Type B pancreatic cell (in vitro differentiated cells): Measurements from ENCODE around the gene GPHB5. TPM values are rescaled to one million over a fixed set of nuclear protein-coding genes. Genes with fewer than 3 reads are reported as not detected.

ENCODE experiments used
- DNase-seq: peaks from one replicate; pipeline ENCODE4 v3.0.0; 2021; ENCODE audit warnings: mixed read lengths; ENCODE audit not compliant: unreplicated experiment; ENCODE audit errors: extremely low spot score
- H3K27ac Mint-ChIP-seq: 2 replicates; pipeline ENCODE4 v1.8.0; 2021; ENCODE audit warnings: mild to moderate bottlenecking, mixed read lengths
- H3K27me3 Mint-ChIP-seq: 2 replicates; pipeline ENCODE4 v1.8.0; 2021; ENCODE audit warnings: mixed read lengths
- H3K36me3 Mint-ChIP-seq: 2 replicates; pipeline ENCODE4 v1.8.0; 2021; ENCODE audit warnings: mixed read lengths
- H3K4me1 Mint-ChIP-seq: one replicate; pipeline ENCODE4 v1.8.0; 2021; ENCODE audit warnings: mixed read lengths; ENCODE audit not compliant: unreplicated experiment
- H3K4me3 Mint-ChIP-seq: 2 replicates; pipeline ENCODE4 v1.8.0; 2021; ENCODE audit warnings: mild to moderate bottlenecking, mixed read lengths
- H3K9me3 Mint-ChIP-seq: 2 replicates; pipeline ENCODE4 v1.8.0; 2021; ENCODE audit warnings: mixed read lengths
- CTCF ChIP-seq: fragments of 200-600 bp; sonication (generic); conservative IDR thresholded peaks from 2 replicates; pipeline ENCODE4 v1.5.0; 2021; ENCODE audit warnings: antibody characterized with exemption, mild to moderate bottlenecking
- total RNA-seq: library from RNA; stranded (reverse); gene quantifications from 2 replicates; pipeline ENCODE4 v1.2.1, GENCODE V29; 2021; ENCODE audit warnings: low replicate concordance

GPHB5 gene
- total RNA-seq, 1 donor from 2014 or later, result not detected

GRCh38 chr14:63345826-63346225, 27.1 kb upstream of the GPHB5 start:
- no peak for TF ChIP-seq CTCF
- no peaks in the 10 kb centered on the region for H3K4me1 Mint-ChIP-seq
- H3K9me3 Mint-ChIP-seq, result no peaks in the 10 kb centered on the region
- no peak for DNase-seq
- peaks cover 13% of the 10 kb centered on the region for H3K27me3 Mint-ChIP-seq
- no peaks in the 10 kb centered on the region for H3K36me3 Mint-ChIP-seq
- H3K4me3 Mint-ChIP-seq, result no peak overlapping the region
- no peak overlapping the region for H3K27ac Mint-ChIP-seq

GRCh38 chr14:63344336-63344735, 25.6 kb upstream of the GPHB5 start:
- DNase-seq, result no peak
- TF ChIP-seq CTCF, result no peak
- Mint-ChIP-seq H3K36me3 (no peaks in the 10 kb centered on the region), H3K4me3 (no peak overlapping the region), H3K9me3 (no peaks in the 10 kb centered on the region), H3K27me3 (peaks cover 13% of the 10 kb centered on the region), H3K4me1 (no peaks in the 10 kb centered on the region), H3K27ac (no peak overlapping the region)

- TF ChIP-seq CTCF, result no peak
- H3K36me3 Mint-ChIP-seq, result no peaks in the 10 kb centered on the region
- H3K4me3 Mint-ChIP-seq, result no peak overlapping the region
- H3K27ac Mint-ChIP-seq, result no peak overlapping the region
- no peaks in the 10 kb centered on the region for H3K9me3 Mint-ChIP-seq
- no peaks in the 10 kb centered on the region for H3K4me1 Mint-ChIP-seq
- DNase-seq, result no peak
- H3K27me3 Mint-ChIP-seq, result peaks cover 13% of the 10 kb centered on the region
Observed at GRCh38 chr14:63343878-63344277, 25.1 kb upstream of the GPHB5 start.

- no peaks in the 10 kb centered on the region for H3K36me3 Mint-ChIP-seq
- peaks cover 13% of the 10 kb centered on the region for H3K27me3 Mint-ChIP-seq
- TF ChIP-seq CTCF, result no peak
- H3K4me3 Mint-ChIP-seq, result no peak overlapping the region
- peaks cover 4% of the 10 kb centered on the region for H3K9me3 Mint-ChIP-seq
- no peak overlapping the region for H3K27ac Mint-ChIP-seq
- no peaks in the 10 kb centered on the region for H3K4me1 Mint-ChIP-seq
- no peak for DNase-seq
Observed at GRCh38 chr14:63342371-63342770, 23.6 kb upstream of the GPHB5 start.

- H3K27ac Mint-ChIP-seq, result no peak overlapping the region
Observed at GRCh38 chr14:63328787-63329737, 10.3 kb upstream of the GPHB5 start.

More at GRCh38 chr14:63328787-63329737, 10.3 kb upstream of the GPHB5 start:
- Mint-ChIP-seq H3K4me3 (no peak overlapping the region), H3K4me1 (no peaks in the 10 kb centered on the region), H3K9me3 (no peaks in the 10 kb centered on the region), H3K36me3 (no peaks in the 10 kb centered on the region), H3K27me3 (no peaks in the 10 kb centered on the region)
- TF ChIP-seq CTCF, result no peak
- DNase-seq, result no peak
